Activated T-cell treated with anti-CD3 and anti-CD28 coated beads, Interleukin-2, amount 50 U/mL, for 72 hours (primary cell): ENCODE measurements around the gene DNAI2. TPM values are rescaled to one million over a fixed set of nuclear protein-coding genes. Genes with fewer than 3 reads are reported as not detected.

Experiments
- ATAC-seq, 2 donors: fragments of 150-1000 bp; cut with Tn5 transposase; replicated peaks in 1 of 2; 2 replicates each; pipeline ENCODE4 v1.10.0; 2021; ENCODE audit warnings: moderate library complexity in 2 of 2, mild to moderate bottlenecking in 1 of 2
- DNase-seq, 2 donors: peaks; one replicate each; pipeline ENCODE4 v3.0.0; 2021 to 2022; ENCODE audit warnings: mixed read lengths in 1 of 2
- H3K27ac Mint-ChIP-seq: one replicate; pipeline ENCODE4 v1.8.0; 2022; ENCODE audit warnings: mild to moderate bottlenecking, moderate library complexity, mixed read lengths
- H3K27me3 Mint-ChIP-seq: one replicate; pipeline ENCODE4 v1.8.0; 2022; ENCODE audit warnings: low read depth, mixed read lengths
- H3K36me3 Mint-ChIP-seq, 2 donors: one replicate each; pipeline ENCODE4 v1.8.0; 2022; ENCODE audit warnings: mixed read lengths in 2 of 2, mild to moderate bottlenecking in 1 of 2; ENCODE audit not compliant: insufficient read depth in 2 of 2
- H3K4me1 Mint-ChIP-seq: one replicate; pipeline ENCODE4 v1.8.0; 2022; ENCODE audit warnings: low read depth, mixed read lengths
- H3K4me3 Mint-ChIP-seq, 2 donors: one replicate each; pipeline ENCODE4 v1.8.0; 2022; ENCODE audit warnings: mild to moderate bottlenecking in 2 of 2, mixed read lengths in 2 of 2, moderate library complexity in 2 of 2
- H3K9me3 Mint-ChIP-seq, 2 donors: one replicate each; pipeline ENCODE4 v1.8.0; 2022; ENCODE audit warnings: mixed read lengths in 2 of 2
- total RNA-seq, 2 donors: library from RNA; stranded (reverse); gene quantifications; one replicate each; pipeline ENCODE4 v1.2.3, GENCODE V29; 2022

DNAI2 gene
- total RNA-seq, 2 donors from 2014 or later = 1.4 TPM

DNA sequence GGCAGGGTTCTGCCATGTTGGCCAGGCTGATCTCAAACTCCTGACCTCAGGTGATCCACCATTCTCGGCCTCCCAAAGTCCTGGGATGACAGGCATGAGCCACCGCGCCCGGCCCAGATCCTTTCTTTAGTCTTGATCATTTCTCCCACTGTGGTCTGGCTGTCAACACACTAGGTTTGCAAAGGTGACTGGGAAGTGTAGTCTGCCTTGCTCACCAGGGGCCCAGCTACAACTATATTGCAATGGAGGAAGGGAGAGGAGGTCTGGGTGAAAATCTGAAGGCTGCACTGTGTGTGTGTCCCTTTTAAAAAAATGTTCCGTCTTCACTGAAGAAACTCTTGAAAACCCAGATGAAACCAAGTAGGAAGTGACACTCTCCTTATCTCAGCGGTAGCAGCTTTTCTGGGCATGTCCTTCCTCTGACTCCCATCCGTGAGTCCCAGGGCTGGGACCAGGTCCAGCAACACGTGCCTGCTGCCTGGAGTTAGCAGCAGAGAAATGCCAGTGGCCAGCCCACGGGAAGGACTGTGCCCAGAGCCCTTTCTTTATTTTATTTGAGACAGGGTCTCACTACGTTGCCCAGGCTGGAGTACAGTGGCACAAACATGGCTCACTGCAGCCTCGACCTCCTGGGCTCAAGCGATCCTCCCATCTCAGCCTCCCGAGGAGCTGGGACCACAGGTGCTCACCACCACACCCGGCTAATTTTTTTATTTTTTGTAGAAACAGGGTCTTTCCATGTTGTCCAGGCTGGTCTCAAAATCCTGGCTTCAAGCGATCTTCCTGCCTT lies 34.1 kb downstream of the DNAI2 start:
- Mint-ChIP-seq H3K27me3 (peaks cover 9% of the 10 kb centered on the region), H3K4me1 (peaks cover 14% of the 10 kb centered on the region), H3K9me3 (peaks cover 2% of the 10 kb centered on the region in 2 donors), H3K4me3 (no peak overlapping the region), H3K36me3 (no peaks in the 10 kb centered on the region), H3K27ac (no peak overlapping the region)
- no peak for DNase-seq
- no peak for ATAC-seq

DNA sequence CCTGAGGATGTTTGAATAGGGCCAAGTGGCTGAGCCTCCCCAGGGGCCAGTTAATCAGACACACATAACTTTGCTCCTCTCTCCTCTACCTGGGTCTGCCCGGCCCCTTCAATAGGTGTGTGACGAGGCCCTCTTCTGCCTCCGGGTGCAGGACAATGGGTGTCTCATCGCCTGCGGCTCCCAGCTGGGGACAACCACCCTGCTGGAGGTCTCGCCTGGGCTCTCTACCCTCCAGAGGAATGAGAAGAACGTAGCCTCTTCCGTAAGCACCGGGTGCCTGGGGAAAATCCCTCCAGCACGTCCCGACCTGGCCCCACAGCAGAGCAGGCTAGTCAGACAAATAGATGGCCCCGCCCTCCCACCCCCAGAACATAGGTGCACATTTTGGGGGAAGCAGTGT lies 35.9 kb downstream of the DNAI2 start:
- Mint-ChIP-seq H3K27ac (no peak overlapping the region), H3K4me3 (no peak overlapping the region), H3K36me3 (no peaks in the 10 kb centered on the region), H3K27me3 (peaks cover 9% of the 10 kb centered on the region), H3K4me1 (peaks cover 14% of the 10 kb centered on the region), H3K9me3 (peaks cover 2% of the 10 kb centered on the region in 2 donors)
- ATAC-seq (no peak), DNase-seq (no peak)

DNA sequence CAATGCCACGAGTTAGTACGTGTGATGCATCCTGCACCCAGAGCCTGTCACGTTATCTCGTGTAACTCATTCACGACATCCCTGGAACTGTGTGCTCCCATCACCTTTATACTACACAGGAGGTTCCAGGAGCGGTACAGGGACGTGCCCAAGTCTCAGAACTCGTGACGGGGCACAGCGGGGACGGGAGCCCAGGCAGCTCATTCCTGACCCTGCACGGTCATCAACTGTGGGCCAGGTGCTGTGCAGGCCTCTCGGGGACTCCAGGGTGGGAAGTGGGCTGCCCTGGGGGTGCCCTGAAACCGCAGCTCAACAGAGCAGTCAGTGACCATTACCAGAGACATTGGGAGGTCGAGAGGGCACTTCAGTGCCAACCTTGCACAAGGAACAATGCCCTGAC lies 40.8 kb downstream of the DNAI2 start:
- no peak overlapping the region for H3K4me3 Mint-ChIP-seq
- H3K27ac Mint-ChIP-seq = no peak overlapping the region
- DNase-seq (no peak), ATAC-seq (no peak)
- H3K4me1 Mint-ChIP-seq = no peaks in the 10 kb centered on the region
- peaks cover 4% of the 10 kb centered on the region for H3K27me3 Mint-ChIP-seq
- peaks cover 2% of the 10 kb centered on the region in 2 donors for H3K9me3 Mint-ChIP-seq
- H3K36me3 Mint-ChIP-seq = no peaks in the 10 kb centered on the region

DNA sequence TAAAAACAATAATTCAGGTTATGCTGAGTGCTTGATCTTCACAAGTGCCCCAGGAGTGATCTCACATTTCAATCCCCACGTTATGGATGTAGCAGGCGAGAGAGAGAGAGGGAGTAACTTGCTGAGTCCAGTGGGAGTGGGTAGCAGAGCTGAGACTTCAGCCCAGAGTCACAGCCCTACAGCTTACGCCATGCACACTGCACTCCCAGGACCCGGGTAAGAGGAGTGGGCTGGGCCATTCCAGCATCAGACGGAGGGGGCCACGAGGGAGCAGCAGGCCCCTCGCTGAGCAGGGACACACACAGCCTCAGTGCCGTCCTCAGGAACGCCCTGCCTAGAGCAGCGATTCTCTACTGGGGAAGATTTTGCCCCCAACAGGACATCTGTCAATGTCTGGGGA lies 42.2 kb downstream of the DNAI2 start:
- ATAC-seq (no peak), DNase-seq (no peak)
- Mint-ChIP-seq H3K9me3 (peaks cover 2% of the 10 kb centered on the region in 2 donors), H3K36me3 (no peaks in the 10 kb centered on the region), H3K27me3 (peaks cover 4% of the 10 kb centered on the region), H3K4me1 (no peaks in the 10 kb centered on the region), H3K4me3 (no peak overlapping the region), H3K27ac (no peak overlapping the region)

DNA sequence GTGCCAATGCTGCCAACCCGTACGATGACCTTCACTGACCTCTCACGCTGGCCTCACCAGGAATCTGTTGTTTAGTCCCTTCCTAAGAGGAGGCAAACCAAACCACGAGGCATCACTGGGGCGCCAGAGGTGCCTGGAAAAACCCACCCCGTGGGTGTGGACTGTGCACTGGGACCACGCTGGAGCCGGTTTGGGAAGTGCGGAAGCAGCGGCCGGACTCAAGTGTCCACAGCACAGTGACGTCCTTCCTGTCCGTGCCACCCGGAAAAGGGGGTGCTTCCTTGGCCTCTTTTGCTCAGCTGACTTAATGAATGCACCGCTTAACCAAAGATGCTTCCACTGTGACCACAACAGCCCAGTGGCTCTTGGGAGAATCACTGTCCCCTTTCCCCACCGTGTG lies 43.0 kb downstream of the DNAI2 start:
- Mint-ChIP-seq H3K36me3 (no peaks in the 10 kb centered on the region), H3K4me1 (no peaks in the 10 kb centered on the region), H3K9me3 (peaks cover 2% of the 10 kb centered on the region in 2 donors), H3K27ac (no peak overlapping the region), H3K4me3 (no peak overlapping the region), H3K27me3 (peaks cover 9% of the 10 kb centered on the region)
- ATAC-seq = no peak
- DNase-seq = no peak

DNA sequence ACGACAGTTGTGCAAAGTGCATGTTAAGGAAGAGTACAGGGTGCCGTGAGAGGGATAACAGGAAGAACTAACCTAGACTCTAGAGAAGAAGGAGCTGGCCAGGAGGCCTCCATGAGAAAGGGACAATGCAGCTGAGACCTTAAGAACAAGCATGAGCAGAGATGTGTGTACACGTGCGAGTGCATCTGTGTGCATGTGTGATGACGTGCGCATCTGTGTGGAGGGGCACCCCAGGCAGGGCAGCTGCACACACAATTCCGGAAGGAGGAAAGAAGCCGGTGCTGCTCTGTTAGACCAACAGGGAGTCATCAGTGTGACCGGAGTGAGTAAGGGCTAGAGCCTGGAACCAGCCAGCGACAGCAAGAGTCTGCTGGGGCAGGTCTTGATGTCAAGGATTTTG lies 44.4 kb downstream of the DNAI2 start:
- no peak for DNase-seq
- no peaks in the 10 kb centered on the region for H3K4me1 Mint-ChIP-seq
- H3K27ac Mint-ChIP-seq = no peak overlapping the region
- H3K36me3 Mint-ChIP-seq = no peaks in the 10 kb centered on the region
- no peaks in the 10 kb centered on the region for H3K9me3 Mint-ChIP-seq
- H3K27me3 Mint-ChIP-seq = peaks cover 8% of the 10 kb centered on the region
- no peak overlapping the region for H3K4me3 Mint-ChIP-seq
- ATAC-seq = no peak

DNA sequence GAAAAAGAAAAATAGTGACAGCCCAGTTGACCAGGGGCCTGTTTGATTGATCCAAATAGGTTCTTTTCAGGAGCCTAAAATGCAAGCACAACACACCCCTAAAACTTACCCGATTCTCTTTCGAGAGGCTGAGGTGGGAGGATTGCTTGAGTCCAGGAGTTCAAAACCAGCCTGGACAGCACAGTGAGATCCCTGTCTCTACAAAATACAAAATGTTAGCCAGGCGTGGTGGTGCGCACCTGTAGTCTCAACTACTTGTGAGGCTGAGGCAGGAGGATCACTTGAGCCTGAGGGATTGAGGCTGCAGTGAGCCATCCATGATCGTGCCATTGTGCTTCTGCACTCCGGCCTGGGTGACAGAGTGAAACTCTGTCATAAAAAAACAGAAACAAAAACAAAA lies 50.5 kb downstream of the DNAI2 start:
- Mint-ChIP-seq H3K27ac (no peak overlapping the region), H3K36me3 (no peaks in the 10 kb centered on the region), H3K27me3 (peaks cover 21% of the 10 kb centered on the region), H3K4me1 (peaks cover 8% of the 10 kb centered on the region), H3K4me3 (no peak overlapping the region), H3K9me3 (no peaks in the 10 kb centered on the region)
- DNase-seq (no peak), ATAC-seq (no peak)

DNA sequence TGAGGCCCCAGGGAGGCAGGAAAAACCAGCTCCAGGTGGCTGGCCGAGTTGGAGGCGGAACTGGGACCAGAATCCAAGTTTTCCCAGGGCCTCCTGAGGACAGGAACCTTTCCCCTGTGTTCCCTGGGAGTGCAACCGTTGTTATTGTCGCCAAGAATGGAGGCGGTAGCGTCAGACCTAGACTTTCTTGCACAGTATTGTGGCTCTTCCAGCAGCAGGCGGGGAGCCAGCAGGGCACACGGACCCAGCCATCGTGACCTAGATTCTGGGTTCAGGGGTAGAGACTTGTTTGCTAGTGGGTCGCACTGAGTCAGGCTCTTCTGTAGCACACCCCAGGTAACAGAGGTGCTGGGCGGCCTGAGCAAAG lies 51.3 kb downstream of the DNAI2 start:
- H3K27me3 Mint-ChIP-seq = peaks cover 21% of the 10 kb centered on the region
- ATAC-seq (no peak), DNase-seq (no peak)
- H3K9me3 Mint-ChIP-seq = no peaks in the 10 kb centered on the region
- peaks cover 8% of the 10 kb centered on the region for H3K4me1 Mint-ChIP-seq
- H3K4me3 Mint-ChIP-seq = peak overlapping the region; percentile 42 to 62
- no peaks in the 10 kb centered on the region for H3K36me3 Mint-ChIP-seq
- H3K27ac Mint-ChIP-seq = no peak overlapping the region

DNA sequence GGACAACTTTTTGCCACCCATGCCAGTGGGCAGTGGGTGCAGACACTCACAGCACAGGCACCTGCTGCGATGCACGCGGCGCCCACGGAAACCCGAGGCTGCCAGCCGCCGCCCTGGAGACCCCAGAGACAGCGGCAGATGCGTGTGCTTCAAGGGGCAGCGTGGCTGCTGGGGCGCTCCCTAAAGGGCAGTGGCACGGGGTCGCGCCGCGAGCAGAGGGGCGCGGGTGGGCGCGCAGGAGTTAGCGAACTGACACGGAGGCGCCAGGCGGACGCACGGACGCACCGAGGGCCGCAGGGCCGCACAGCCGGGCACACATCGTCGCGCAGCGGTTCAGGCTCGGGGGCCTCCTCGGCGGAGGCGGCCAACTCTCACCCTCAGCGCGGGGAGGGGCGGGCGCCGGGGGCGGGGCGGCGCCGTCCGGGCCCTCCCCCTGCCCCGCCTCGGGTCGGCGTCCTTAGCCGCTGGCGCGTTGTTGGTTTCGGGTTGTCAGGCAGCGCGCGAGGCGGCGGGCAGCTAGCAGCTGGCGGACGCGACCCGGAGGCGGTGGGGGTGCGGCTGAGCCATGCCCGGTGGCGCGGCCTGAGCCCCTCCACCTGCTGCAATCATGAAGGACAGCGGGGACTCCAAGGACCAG lies 51.8 kb downstream of the DNAI2 start, which contains the start of gene KIF19:
KIF19 (plus strand) TSS at position 484 of the 637 bp plus-strand sequence; CDS start at position 608, 124 bp downstream.
- H3K4me1 Mint-ChIP-seq = peaks cover 8% of the 10 kb centered on the region
- peak within 1 kb of the TSS; percentile 42 to 62 for H3K4me3 Mint-ChIP-seq
- H3K36me3 Mint-ChIP-seq = no peaks in the 10 kb centered on the region
- ATAC-seq = peak; percentile 92 to 95
- no peaks in the 10 kb centered on the region for H3K9me3 Mint-ChIP-seq
- peak; percentile 64 to 70 for DNase-seq
- H3K27ac Mint-ChIP-seq = no peak within 1 kb of the TSS
- peaks cover 21% of the 10 kb centered on the region for H3K27me3 Mint-ChIP-seq

DNA sequence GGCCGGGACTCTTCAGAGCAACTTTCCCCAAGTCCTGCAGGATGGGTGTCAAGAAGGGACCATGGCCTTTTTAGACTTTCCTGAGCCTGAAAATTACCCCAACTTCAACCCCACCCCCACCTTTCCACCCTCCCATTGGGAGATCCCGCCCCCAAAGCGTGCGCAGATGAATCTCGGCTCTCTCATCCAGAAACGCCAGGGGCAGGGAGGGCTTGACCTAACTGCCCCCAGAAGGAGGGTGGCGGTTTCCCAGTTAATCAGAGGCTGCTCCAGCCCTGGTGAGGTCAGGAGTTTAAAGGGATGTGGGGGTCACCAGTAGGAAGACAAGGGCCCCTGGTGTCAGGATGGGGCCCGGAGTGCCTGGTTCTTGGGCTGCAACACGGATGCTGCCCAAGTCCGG lies 52.5 kb downstream of the DNAI2 start:
- DNase-seq (no peak), ATAC-seq (no peak)
- Mint-ChIP-seq H3K27ac (no peak overlapping the region), H3K4me1 (peaks cover 8% of the 10 kb centered on the region), H3K27me3 (peaks cover 21% of the 10 kb centered on the region), H3K36me3 (no peaks in the 10 kb centered on the region), H3K9me3 (no peaks in the 10 kb centered on the region), H3K4me3 (peak overlapping the region; percentile 7 to 21)

DNA sequence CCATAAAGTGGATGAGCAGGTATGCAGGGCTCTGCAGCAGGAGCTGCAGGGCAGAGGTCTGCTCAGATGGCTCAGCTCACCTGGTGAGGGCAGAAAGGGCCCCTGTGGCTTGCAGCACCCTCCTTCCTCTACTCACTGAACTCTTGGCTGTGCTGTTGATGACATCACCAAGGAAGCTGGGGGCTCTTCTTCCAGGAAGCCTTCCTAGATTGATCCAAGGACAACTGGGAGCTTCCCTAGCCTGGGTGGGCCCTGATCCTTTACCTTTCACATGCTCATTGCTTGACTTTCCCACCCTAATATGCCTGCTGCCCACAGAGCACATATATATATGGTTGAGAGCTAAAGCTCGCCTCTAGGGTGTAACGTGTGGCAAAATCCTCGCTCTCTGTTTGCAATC lies 54.5 kb downstream of the DNAI2 start:
- Mint-ChIP-seq H3K4me1 (peaks cover 8% of the 10 kb centered on the region), H3K27ac (no peak overlapping the region), H3K4me3 (no peak overlapping the region)

DNA sequence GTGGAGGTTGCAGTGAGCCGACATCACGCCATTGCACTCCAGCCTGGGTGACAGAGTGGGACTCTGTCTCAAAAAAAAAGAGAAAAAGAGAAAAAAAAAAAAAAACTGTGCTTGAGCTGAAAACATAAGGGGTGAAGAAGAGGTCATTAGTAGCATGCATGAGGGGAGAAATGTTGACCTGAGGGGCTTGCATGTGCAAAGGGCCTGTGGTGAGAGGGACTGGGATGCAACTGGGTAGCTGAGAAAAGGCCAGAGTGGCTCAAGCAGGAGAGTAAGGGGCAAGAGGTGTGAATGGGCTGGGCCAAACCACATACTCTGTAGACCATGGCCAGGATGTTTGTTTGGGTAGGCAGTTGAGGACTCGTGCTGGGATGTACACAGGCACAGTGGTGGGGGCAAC lies 55.3 kb downstream of the DNAI2 start:
- Mint-ChIP-seq H3K4me3 (no peak overlapping the region), H3K27ac (no peak overlapping the region), H3K4me1 (peaks cover 8% of the 10 kb centered on the region), H3K9me3 (no peaks in the 10 kb centered on the region), H3K27me3 (peaks cover 13% of the 10 kb centered on the region), H3K36me3 (no peaks in the 10 kb centered on the region)
- ATAC-seq (no peak), DNase-seq (no peak)

More for the DNA sequence above, 54.5 kb downstream of the DNAI2 start:
- no peaks in the 10 kb centered on the region for H3K9me3 Mint-ChIP-seq
- no peaks in the 10 kb centered on the region for H3K36me3 Mint-ChIP-seq
- no peak for DNase-seq
- no peak for ATAC-seq
- peaks cover 13% of the 10 kb centered on the region for H3K27me3 Mint-ChIP-seq

DNA sequence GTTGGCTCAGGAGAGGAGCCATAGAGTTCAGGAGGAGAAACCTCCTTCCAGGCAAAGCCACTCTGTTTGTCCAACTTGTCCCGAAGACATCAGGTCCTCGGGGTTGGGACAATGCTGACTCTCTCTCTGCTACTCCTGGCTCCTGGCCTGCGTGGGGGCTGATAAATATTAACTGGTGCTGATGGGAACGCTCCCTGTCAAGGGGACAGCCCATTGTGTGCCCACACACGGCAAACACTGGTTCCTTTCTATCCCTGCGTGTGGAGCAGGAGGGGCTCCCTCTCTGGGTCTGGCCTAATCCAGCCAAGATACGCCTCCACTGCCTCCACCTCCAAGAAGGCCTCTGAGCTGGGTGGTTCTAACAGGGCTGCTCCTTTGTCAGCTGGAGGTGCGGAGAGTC lies 56.4 kb downstream of the DNAI2 start:
- no peaks in the 10 kb centered on the region for H3K36me3 Mint-ChIP-seq
- no peaks in the 10 kb centered on the region for H3K9me3 Mint-ChIP-seq
- no peak overlapping the region for H3K4me3 Mint-ChIP-seq
- DNase-seq = no peak
- no peak for ATAC-seq
- H3K27me3 Mint-ChIP-seq = peaks cover 13% of the 10 kb centered on the region
- no peak overlapping the region for H3K27ac Mint-ChIP-seq
- peaks cover 2% of the 10 kb centered on the region for H3K4me1 Mint-ChIP-seq
